Effector memory CD4-positive, alpha-beta T cell (primary cell): ENCODE measurements around the gene NBR1.
"Not testable (repeated sequence)": the region's sequence is repeated elsewhere in the genome, so short reads cannot be mapped to it uniquely, and the experiment has no call there.

Experiments used
- DNase-seq, 3 donors: peaks; one replicate each; pipeline ENCODE4 v3.0.0-alpha.2; 2020
- H3K27ac ChIP-seq: 2 replicates; pipeline ENCODE4 v1.7.0; 2013; ENCODE audit warnings: mild to moderate bottlenecking, low read length, moderate library complexity; ENCODE audit not compliant: insufficient read depth, poor library complexity, severe bottlenecking
- H3K27me3 ChIP-seq: replicated peaks from 2 replicates; pipeline ENCODE4 v1.7.0; 2013; ENCODE audit warnings: mild to moderate bottlenecking, low read length; ENCODE audit not compliant: insufficient read depth, control insufficient read depth, poor library complexity, severe bottlenecking
- H3K36me3 ChIP-seq: 2 replicates; pipeline ENCODE4 v1.7.0; 2013; ENCODE audit warnings: mild to moderate bottlenecking, low read length, moderate library complexity; ENCODE audit not compliant: control insufficient read depth, insufficient read depth
- H3K4me1 ChIP-seq: 2 replicates; pipeline ENCODE4 v1.7.0; 2013; ENCODE audit warnings: low read length, mild to moderate bottlenecking; ENCODE audit not compliant: control insufficient read depth, insufficient read depth, poor library complexity, severe bottlenecking
- H3K4me3 ChIP-seq: 2 replicates; pipeline ENCODE4 v1.7.0; 2013; ENCODE audit warnings: low read length, low read depth, mild to moderate bottlenecking; ENCODE audit not compliant: insufficient read depth, poor library complexity, severe bottlenecking
- H3K9me3 ChIP-seq: 2 replicates; pipeline ENCODE4 v1.7.0; 2013; ENCODE audit warnings: mild to moderate bottlenecking, low read length, moderate library complexity; ENCODE audit not compliant: control insufficient read depth

The NBR1 gene

DNA sequence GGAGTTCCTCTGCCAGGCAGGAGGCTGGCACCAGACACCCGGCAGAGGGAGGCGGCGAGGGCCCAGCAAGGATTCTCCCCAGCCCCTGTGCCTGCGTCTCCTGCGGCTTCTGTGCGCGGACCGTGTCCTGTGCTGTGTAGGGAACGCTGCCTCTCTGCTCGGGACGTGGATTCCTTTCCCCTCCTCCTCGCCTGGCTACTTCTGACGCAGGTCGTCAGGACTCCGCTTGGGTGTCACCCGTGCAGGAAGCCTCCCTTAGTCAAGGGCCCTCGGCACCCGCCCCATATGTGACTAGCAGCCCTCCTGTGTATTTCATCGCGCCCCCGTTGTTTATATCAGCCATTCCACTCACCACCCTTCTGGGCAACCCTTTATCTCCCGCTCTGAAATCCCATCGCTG, 75.4 kb downstream of the NBR1 start:
- H3K36me3 ChIP-seq, H3K27me3 ChIP-seq, H3K27ac ChIP-seq, H3K4me1 ChIP-seq, DNase-seq, H3K4me3 ChIP-seq, H3K9me3 ChIP-seq: not testable (repeated sequence)
